Effector memory CD8-positive, alpha-beta T cell (primary cell): ENCODE results near the gene ST6GALNAC4.

ENCODE experiments used
- ATAC-seq: fragments of 150-1000 bp; cut with Tn5 transposase; replicated peaks from 2 replicates; pipeline ENCODE4 v1.10.0; 2021; ENCODE audit warnings: mild to moderate bottlenecking, moderate library complexity
- DNase-seq, 3 experiments: peaks; one replicate each; pipeline ENCODE4 v3.0.0; 2021
- H3K27ac Mint-ChIP-seq, 2 donors: one replicate each; pipeline ENCODE4 v1.8.0; 2022; ENCODE audit warnings: mild to moderate bottlenecking in 2 of 2, mixed read lengths in 2 of 2, moderate library complexity in 2 of 2
- H3K27me3 Mint-ChIP-seq, 2 donors: one replicate each; pipeline ENCODE4 v1.8.0; 2022; ENCODE audit warnings: mixed read lengths in 2 of 2
- H3K36me3 Mint-ChIP-seq: one replicate; pipeline ENCODE4 v1.8.0; 2022; ENCODE audit warnings: mild to moderate bottlenecking, moderate library complexity, mixed read lengths; ENCODE audit not compliant: insufficient read depth
- H3K4me1 Mint-ChIP-seq, 2 donors: one replicate each; pipeline ENCODE4 v1.8.0; 2022; ENCODE audit warnings: low read depth in 2 of 2, mixed read lengths in 2 of 2
- H3K4me3 Mint-ChIP-seq, 2 donors: one replicate each; pipeline ENCODE4 v1.8.0; 2022; ENCODE audit warnings: mild to moderate bottlenecking in 2 of 2, mixed read lengths in 2 of 2, moderate library complexity in 2 of 2
- H3K9me3 Mint-ChIP-seq, 2 donors: one replicate each; pipeline ENCODE4 v1.8.0; 2022; ENCODE audit warnings: mixed read lengths in 2 of 2

The ST6GALNAC4 gene

GRCh38 chr9:127943011-127943662 is 26.3 kb upstream of the ST6GALNAC4 start:
- DNase-seq, result no peak
- H3K36me3 Mint-ChIP-seq, result peaks cover 80% of the 10 kb centered on the region

GRCh38 chr9:127942216-127943010 is 25.6 kb upstream of the ST6GALNAC4 start:
- DNase-seq (peak; percentile 40 to 56 (median 46)), ATAC-seq (peak; percentile 56)
- Mint-ChIP-seq H3K4me1 (peaks cover 14 to 19% of the 10 kb centered on the region in 2 donors), H3K9me3 (no peaks in the 10 kb centered on the region), H3K4me3 (no peak overlapping the region), H3K36me3 (peaks cover 80% of the 10 kb centered on the region), H3K27ac (peak overlapping the region; percentile 1 to 15), H3K27me3 (no peaks in the 10 kb centered on the region)

More at GRCh38 chr9:127943011-127943662, 26.3 kb upstream of the ST6GALNAC4 start:
- peak overlapping the region in 1 of 2 donors; percentile 19 for H3K4me3 Mint-ChIP-seq
- no peaks in the 10 kb centered on the region for H3K9me3 Mint-ChIP-seq
- H3K27ac Mint-ChIP-seq, result peak overlapping the region; percentile 1 to 15
- ATAC-seq, result no peak
- H3K27me3 Mint-ChIP-seq, result no peaks in the 10 kb centered on the region
- H3K4me1 Mint-ChIP-seq, result peaks cover 12 to 19% of the 10 kb centered on the region in 2 donors

GRCh38 chr9:127941961-127942215 is 25.0 kb upstream of the ST6GALNAC4 start:
- H3K4me1 Mint-ChIP-seq, result peaks cover 18 to 24% of the 10 kb centered on the region in 2 donors
- no peaks in the 10 kb centered on the region for H3K9me3 Mint-ChIP-seq
- H3K27me3 Mint-ChIP-seq, result no peaks in the 10 kb centered on the region
- H3K27ac Mint-ChIP-seq, result peak overlapping the region in 1 of 2 donors; percentile 55
- ATAC-seq, result no peak
- DNase-seq, result no peak
- no peak overlapping the region for H3K4me3 Mint-ChIP-seq
- H3K36me3 Mint-ChIP-seq, result peaks cover 82% of the 10 kb centered on the region

GRCh38 chr9:127941062-127941960 is 24.5 kb upstream of the ST6GALNAC4 start:
- peak overlapping the region in 1 of 2 donors; percentile 55 for H3K27ac Mint-ChIP-seq
- H3K4me3 Mint-ChIP-seq, result no peak overlapping the region
- peaks cover 81% of the 10 kb centered on the region for H3K36me3 Mint-ChIP-seq
- peaks cover 24 to 30% of the 10 kb centered on the region in 2 donors for H3K4me1 Mint-ChIP-seq
- no peaks in the 10 kb centered on the region for H3K27me3 Mint-ChIP-seq
- H3K9me3 Mint-ChIP-seq, result no peaks in the 10 kb centered on the region
- no peak for DNase-seq
- no peak for ATAC-seq

- no peak overlapping the region for H3K4me3 Mint-ChIP-seq
- DNase-seq, result no peak
- peaks cover 78% of the 10 kb centered on the region for H3K36me3 Mint-ChIP-seq
- H3K4me1 Mint-ChIP-seq, result peaks cover 31 to 37% of the 10 kb centered on the region in 2 donors
- peak overlapping the region in 1 of 2 donors; percentile 49 for H3K27ac Mint-ChIP-seq
- ATAC-seq, result no peak
- H3K9me3 Mint-ChIP-seq, result no peaks in the 10 kb centered on the region
- H3K27me3 Mint-ChIP-seq, result no peaks in the 10 kb centered on the region
Measured at GRCh38 chr9:127940593-127940992, 23.8 kb upstream of the ST6GALNAC4 start.

GRCh38 chr9:127938298-127938690 is 21.5 kb upstream of the ST6GALNAC4 start:
- H3K9me3 Mint-ChIP-seq, result no peaks in the 10 kb centered on the region
- peaks cover 63% of the 10 kb centered on the region for H3K36me3 Mint-ChIP-seq
- DNase-seq (no peak), ATAC-seq (no peak)
- peak overlapping the region in 1 of 2 donors; percentile 68 for H3K4me3 Mint-ChIP-seq
- H3K27me3 Mint-ChIP-seq, result no peaks in the 10 kb centered on the region
- peak overlapping the region; percentile 87 to 89 for H3K27ac Mint-ChIP-seq
- peaks cover 40 to 41% of the 10 kb centered on the region in 2 donors for H3K4me1 Mint-ChIP-seq

GRCh38 chr9:127937388-127938297 is 20.8 kb upstream of the ST6GALNAC4 start, which contains the start of gene DPM2:
TSS of gene DPM2 (minus strand) at chr9:127937854. CDS start at chr9:127937820, 34 bp downstream.
- DNase-seq, result peak; percentile 75 to 81 (median 77)
- Mint-ChIP-seq H3K4me1 (peaks cover 41% of the 10 kb centered on the region in 2 donors), H3K4me3 (peak within 1 kb of the TSS; percentile 86 to 87), H3K36me3 (peaks cover 61% of the 10 kb centered on the region), H3K27ac (peak within 1 kb of the TSS; percentile 87 to 89), H3K9me3 (no peaks in the 10 kb centered on the region), H3K27me3 (no peaks in the 10 kb centered on the region)
- peak; percentile 95 for ATAC-seq

GRCh38 chr9:127937056-127937387 is 20.2 kb upstream of the ST6GALNAC4 start:
- Mint-ChIP-seq H3K4me3 (peak overlapping the region; percentile 86 to 87), H3K9me3 (no peaks in the 10 kb centered on the region), H3K4me1 (peaks cover 38 to 41% of the 10 kb centered on the region in 2 donors), H3K36me3 (peaks cover 56% of the 10 kb centered on the region), H3K27ac (peak overlapping the region; percentile 87 to 89), H3K27me3 (no peaks in the 10 kb centered on the region)
- no peak for ATAC-seq
- DNase-seq, result no peak

- H3K4me1 Mint-ChIP-seq, result peaks cover 41 to 43% of the 10 kb centered on the region in 2 donors
- no peaks in the 10 kb centered on the region for H3K9me3 Mint-ChIP-seq
- H3K36me3 Mint-ChIP-seq, result peaks cover 59% of the 10 kb centered on the region
- peak overlapping the region; percentile 86 to 87 for H3K4me3 Mint-ChIP-seq
- DNase-seq (no peak), ATAC-seq (no peak)
- no peaks in the 10 kb centered on the region for H3K27me3 Mint-ChIP-seq
- peak overlapping the region; percentile 78 to 87 for H3K27ac Mint-ChIP-seq
Measured at GRCh38 chr9:127936347-127936852, 19.6 kb upstream of the ST6GALNAC4 start.

GRCh38 chr9:127935765-127936221 is 19.0 kb upstream of the ST6GALNAC4 start:
- Mint-ChIP-seq H3K4me3 (peak overlapping the region; percentile 86 to 87), H3K9me3 (no peaks in the 10 kb centered on the region), H3K27me3 (no peaks in the 10 kb centered on the region), H3K36me3 (peaks cover 63% of the 10 kb centered on the region), H3K4me1 (peaks cover 45 to 47% of the 10 kb centered on the region in 2 donors), H3K27ac (peak overlapping the region; percentile 78 to 87)
- DNase-seq, result no peak
- no peak for ATAC-seq

- Mint-ChIP-seq H3K27ac (no peak overlapping the region), H3K4me3 (peak overlapping the region in 1 of 2 donors; percentile 86), H3K36me3 (peaks cover 60% of the 10 kb centered on the region), H3K4me1 (peaks cover 46 to 47% of the 10 kb centered on the region in 2 donors), H3K27me3 (no peaks in the 10 kb centered on the region), H3K9me3 (no peaks in the 10 kb centered on the region)
- DNase-seq (no peak), ATAC-seq (no peak)
Measured at GRCh38 chr9:127934986-127935385, 18.1 kb upstream of the ST6GALNAC4 start.

- DNase-seq (no peak), ATAC-seq (no peak)
- peak overlapping the region; percentile 29 to 62 for H3K4me3 Mint-ChIP-seq
- H3K9me3 Mint-ChIP-seq, result no peaks in the 10 kb centered on the region
- no peaks in the 10 kb centered on the region for H3K27me3 Mint-ChIP-seq
- peak overlapping the region in 1 of 2 donors; percentile 61 for H3K27ac Mint-ChIP-seq
- peaks cover 54% of the 10 kb centered on the region for H3K36me3 Mint-ChIP-seq
- H3K4me1 Mint-ChIP-seq, result peaks cover 47 to 50% of the 10 kb centered on the region in 2 donors
Measured at GRCh38 chr9:127934248-127934647, 17.4 kb upstream of the ST6GALNAC4 start.
